Measurements from ENCODE around the gene DIRAS2. TPM values are rescaled to one million over a fixed set of nuclear protein-coding genes. Genes with fewer than 3 reads are reported as not detected.

DIRAS2 gene
- polyA plus RNA-seq (2013): 0.82 and 0.86 TPM in 2 replicates

DNA sequence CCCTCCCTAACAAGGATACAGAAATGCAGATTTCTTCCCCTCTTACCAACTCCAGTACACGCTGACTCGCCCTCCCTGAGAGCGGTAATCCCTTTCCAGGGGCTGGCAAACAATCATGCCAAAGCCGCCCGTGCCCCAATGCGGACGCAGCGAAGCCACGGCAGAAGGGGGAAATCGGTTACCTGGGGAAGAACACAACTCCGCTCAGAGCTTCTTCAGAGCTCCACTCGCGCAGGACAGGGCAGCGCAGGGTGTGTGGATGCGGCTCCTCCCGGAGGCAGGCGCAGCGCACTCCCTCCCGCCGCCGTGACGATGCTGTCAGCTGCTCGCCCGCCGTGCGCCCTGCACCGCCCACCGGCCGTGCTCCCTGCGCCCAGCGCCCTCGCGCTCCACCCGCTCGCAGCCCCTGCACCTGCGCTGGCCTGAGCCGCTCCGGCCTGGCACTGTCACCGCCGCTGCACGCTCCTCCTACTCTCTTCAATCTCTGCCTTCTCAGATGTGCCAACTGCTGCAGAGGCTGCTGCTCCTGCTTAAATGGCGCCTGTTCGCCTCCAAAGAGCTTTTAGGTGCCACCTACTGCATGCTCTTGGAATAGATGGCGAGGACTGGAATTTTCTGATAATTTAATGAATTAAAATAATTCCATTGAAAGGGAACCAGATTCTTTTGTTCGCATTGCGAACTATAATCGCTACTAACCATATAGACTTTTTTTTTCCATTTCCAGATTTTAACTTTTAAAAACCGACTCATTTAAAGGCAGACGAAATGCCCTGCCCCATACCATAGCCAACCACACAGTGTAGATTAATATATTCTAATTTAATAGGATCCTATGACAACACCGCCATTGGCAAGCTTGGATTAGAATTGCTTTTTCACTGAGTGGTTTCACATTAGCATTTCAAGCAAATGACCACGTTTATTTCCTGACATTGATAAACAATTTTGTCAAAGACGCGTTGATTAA, at the start of gene DIRAS2:
TSS of gene DIRAS2 (minus strand) at position 255 of the 970 bp plus-strand sequence. CDS start 28,997 bp downstream, outside the sequence.
- H3K18ac ChIP-seq (ENCODE audit: low read length): no peak within 1 kb of the TSS
- H3K27me3 ChIP-seq (ENCODE audit: insufficient read depth, low read length): no peaks in the 10 kb centered on the region
- DNase-seq: peak; percentile 31 to 56
- no peak within 1 kb of the TSS for H4K12ac ChIP-seq (ENCODE audit: low read depth, low read length)
- peaks cover 3 to 4% of the 10 kb centered on the region in 2 experiments for H3K4me1 ChIP-seq (ENCODE audit: control insufficient read depth in 1 of 2, insufficient read depth in 2 of 2, low read length in 2 of 2)
- no peak within 1 kb of the TSS for H3K4ac ChIP-seq (ENCODE audit: low read depth, low read length)
- peak within 1 kb of the TSS; percentile 70 for H3K4me3 ChIP-seq (ENCODE audit: low read depth, low read length)
- no peak within 1 kb of the TSS for H2AFZ ChIP-seq (ENCODE audit: insufficient read depth, low read length, poor library complexity)
- H3K9me3 ChIP-seq (ENCODE audit: insufficient read depth, low read depth, low read length): peaks cover 3% of the 10 kb centered on the region
- peak within 1 kb of the TSS; percentile 10 for H3K9ac ChIP-seq (ENCODE audit: low read length)
- H3K27ac ChIP-seq (ENCODE audit: low read depth, low read length): no peak within 1 kb of the TSS
- H3K4me2 ChIP-seq (ENCODE audit: low read length): peak within 1 kb of the TSS; percentile 79
- H3K36me3 ChIP-seq (ENCODE audit: control insufficient read depth in 1 of 2, insufficient read depth in 2 of 2, low read length in 2 of 2): no peaks in the 10 kb centered on the region
- H3K79me1 ChIP-seq (ENCODE audit: low read length): no peaks in the 10 kb centered on the region
- H2BK120ac ChIP-seq (ENCODE audit: insufficient read depth, low read length, poor library complexity): no peak within 1 kb of the TSS
- WGBS (ENCODE audit: extremely low coverage, insufficient coverage, insufficient read length): no CpG with 5 or more reads among the region's 53 CpGs
- H4K91ac ChIP-seq (ENCODE audit: low read depth, low read length): no peak within 1 kb of the TSS
- no peak within 1 kb of the TSS for H3K14ac ChIP-seq (ENCODE audit: low read length)
- no peak within 1 kb of the TSS for H3K23ac ChIP-seq (ENCODE audit: low read length)
- H4K8ac ChIP-seq (ENCODE audit: low read depth, low read length): no peak within 1 kb of the TSS
- H2BK5ac ChIP-seq (ENCODE audit: low read depth, low read length, poor library complexity): no peak within 1 kb of the TSS
- H2BK12ac ChIP-seq (ENCODE audit: low read length): no peak within 1 kb of the TSS
- H3K79me2 ChIP-seq (ENCODE audit: control insufficient read depth, insufficient read depth, low read length, poor library complexity): no peaks in the 10 kb centered on the region
- H2AK5ac ChIP-seq (ENCODE audit: low read length): no peak within 1 kb of the TSS

GRCh38 chr9:90684736-90685135, 42.1 kb upstream of the DIRAS2 start:
- no peak overlapping the region for H2AK5ac ChIP-seq (ENCODE audit: low read length)
- no peak overlapping the region for H3K27ac ChIP-seq (ENCODE audit: low read depth, low read length)
- no peak for DNase-seq
- no peaks in the 10 kb centered on the region for H3K79me2 ChIP-seq (ENCODE audit: control insufficient read depth, insufficient read depth, low read length, poor library complexity)
- no peak overlapping the region for H3K4ac ChIP-seq (ENCODE audit: low read depth, low read length)
- WGBS (ENCODE audit: extremely low coverage, insufficient coverage, insufficient read length): no CpG with 5 or more reads among the region's 5 CpGs
- no peak overlapping the region for H4K12ac ChIP-seq (ENCODE audit: low read depth, low read length)
- H2BK120ac ChIP-seq (ENCODE audit: insufficient read depth, low read length, poor library complexity): no peak overlapping the region
- no peak overlapping the region for H3K23ac ChIP-seq (ENCODE audit: low read length)
- no peaks in the 10 kb centered on the region for H3K27me3 ChIP-seq (ENCODE audit: insufficient read depth, low read length)
- no peak overlapping the region for H3K9ac ChIP-seq (ENCODE audit: low read length)
- H3K18ac ChIP-seq (ENCODE audit: low read length): no peak overlapping the region
- no peaks in the 10 kb centered on the region for H3K4me1 ChIP-seq (ENCODE audit: control insufficient read depth in 1 of 2, insufficient read depth in 2 of 2, low read length in 2 of 2)
- no peaks in the 10 kb centered on the region for H3K79me1 ChIP-seq (ENCODE audit: low read length)
- no peak overlapping the region for H2BK12ac ChIP-seq (ENCODE audit: low read length)
- H3K4me3 ChIP-seq (ENCODE audit: low read depth, low read length): no peak overlapping the region
- H4K8ac ChIP-seq (ENCODE audit: low read depth, low read length): no peak overlapping the region
- no peak overlapping the region for H3K4me2 ChIP-seq (ENCODE audit: low read length)
- H2BK5ac ChIP-seq (ENCODE audit: low read depth, low read length, poor library complexity): no peak overlapping the region
- H3K36me3 ChIP-seq (ENCODE audit: control insufficient read depth in 1 of 2, insufficient read depth in 2 of 2, low read length in 2 of 2): peaks cover 0 to 2% of the 10 kb centered on the region in 2 experiments
- H2AFZ ChIP-seq (ENCODE audit: insufficient read depth, low read length, poor library complexity): no peak overlapping the region
- H3K9me3 ChIP-seq (ENCODE audit: insufficient read depth, low read depth, low read length): peaks cover 4% of the 10 kb centered on the region
- H4K91ac ChIP-seq (ENCODE audit: low read depth, low read length): no peak overlapping the region
- no peak overlapping the region for H3K14ac ChIP-seq (ENCODE audit: low read length)

DNA sequence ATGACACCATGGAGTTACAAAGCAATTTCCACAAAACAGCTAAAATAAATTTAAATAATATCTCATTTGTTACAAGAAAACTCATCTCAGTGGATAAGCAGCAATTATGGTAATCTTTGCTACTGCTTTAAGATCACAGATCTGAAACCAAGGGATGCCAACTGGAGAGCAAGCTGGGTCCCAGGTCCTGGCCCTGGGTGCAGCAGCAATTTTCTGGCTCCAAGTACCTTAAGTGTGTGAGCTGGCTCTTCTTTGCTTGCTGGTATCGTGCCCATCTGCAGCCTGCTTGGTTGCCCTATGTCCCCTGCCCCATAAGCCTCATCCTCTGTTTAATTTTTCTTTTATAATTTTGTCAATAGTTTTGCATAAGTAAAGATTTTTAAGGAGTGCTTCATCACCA, 41.5 kb upstream of the DIRAS2 start:
- Histone ChIP-seq H3K9me3 (ENCODE audit: insufficient read depth, low read depth, low read length) (peaks cover 4% of the 10 kb centered on the region), H3K4me2 (ENCODE audit: low read length) (no peak overlapping the region)
- no CpG with 5 or more reads among the region's 1 CpG for WGBS (ENCODE audit: extremely low coverage, insufficient coverage, insufficient read length)

DNA sequence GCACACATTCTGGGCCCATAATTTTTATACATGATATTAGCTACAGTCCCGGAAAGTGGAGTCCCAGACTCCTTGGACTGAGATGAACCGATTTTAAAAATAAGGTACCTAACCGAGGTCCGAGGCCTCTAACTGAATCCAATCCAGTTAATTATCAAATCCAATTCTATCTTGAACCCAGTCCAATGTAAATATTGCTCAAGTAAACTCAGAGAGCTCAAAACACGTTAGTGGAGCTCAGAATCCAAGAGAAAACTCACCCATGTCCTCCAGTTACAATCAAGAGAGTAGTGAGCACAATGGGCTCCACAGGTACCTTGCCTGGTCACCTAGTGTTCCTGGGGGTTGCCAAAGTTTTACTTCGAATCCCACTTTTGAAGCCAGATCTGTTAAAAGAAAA, 37.9 kb upstream of the DIRAS2 start:
- no peaks in the 10 kb centered on the region for H3K9me3 ChIP-seq (ENCODE audit: insufficient read depth, low read depth, low read length)
- H3K36me3 ChIP-seq (ENCODE audit: control insufficient read depth in 1 of 2, insufficient read depth in 2 of 2, low read length in 2 of 2): no peaks in the 10 kb centered on the region
- H3K9ac ChIP-seq (ENCODE audit: low read length): no peak overlapping the region
- H3K27me3 ChIP-seq (ENCODE audit: insufficient read depth, low read length): no peaks in the 10 kb centered on the region
- no peak overlapping the region for H4K91ac ChIP-seq (ENCODE audit: low read depth, low read length)
- no peak for DNase-seq
- H3K79me2 ChIP-seq (ENCODE audit: control insufficient read depth, insufficient read depth, low read length, poor library complexity): no peaks in the 10 kb centered on the region
- no peak overlapping the region for H3K27ac ChIP-seq (ENCODE audit: low read depth, low read length)
- no peak overlapping the region for H3K14ac ChIP-seq (ENCODE audit: low read length)
- H2BK5ac ChIP-seq (ENCODE audit: low read depth, low read length, poor library complexity): no peak overlapping the region
- no CpG with 5 or more reads among the region's 6 CpGs for WGBS (ENCODE audit: extremely low coverage, insufficient coverage, insufficient read length)
- H3K4me1 ChIP-seq (ENCODE audit: control insufficient read depth in 1 of 2, insufficient read depth in 2 of 2, low read length in 2 of 2): no peaks in the 10 kb centered on the region
- H2AFZ ChIP-seq (ENCODE audit: insufficient read depth, low read length, poor library complexity): no peak overlapping the region
- no peak overlapping the region for H3K18ac ChIP-seq (ENCODE audit: low read length)
- H4K8ac ChIP-seq (ENCODE audit: low read depth, low read length): no peak overlapping the region
- H4K12ac ChIP-seq (ENCODE audit: low read depth, low read length): no peak overlapping the region
- no peak overlapping the region for H2AK5ac ChIP-seq (ENCODE audit: low read length)
- H3K79me1 ChIP-seq (ENCODE audit: low read length): no peaks in the 10 kb centered on the region
- H3K4me2 ChIP-seq (ENCODE audit: low read length): no peak overlapping the region
- H2BK12ac ChIP-seq (ENCODE audit: low read length): no peak overlapping the region
- no peak overlapping the region for H2BK120ac ChIP-seq (ENCODE audit: insufficient read depth, low read length, poor library complexity)
- H3K4ac ChIP-seq (ENCODE audit: low read depth, low read length): no peak overlapping the region
- H3K23ac ChIP-seq (ENCODE audit: low read length): no peak overlapping the region
- no peak overlapping the region for H3K4me3 ChIP-seq (ENCODE audit: low read depth, low read length)

More for the DNA sequence above, 41.5 kb upstream of the DIRAS2 start:
- H4K12ac ChIP-seq (ENCODE audit: low read depth, low read length): no peak overlapping the region
- no peak overlapping the region for H3K4ac ChIP-seq (ENCODE audit: low read depth, low read length)
- no peak overlapping the region for H2AFZ ChIP-seq (ENCODE audit: insufficient read depth, low read length, poor library complexity)
- H3K36me3 ChIP-seq (ENCODE audit: control insufficient read depth in 1 of 2, insufficient read depth in 2 of 2, low read length in 2 of 2): peaks cover 0 to 2% of the 10 kb centered on the region in 2 experiments
- H3K79me2 ChIP-seq (ENCODE audit: control insufficient read depth, insufficient read depth, low read length, poor library complexity): no peaks in the 10 kb centered on the region
- no peak overlapping the region for H4K8ac ChIP-seq (ENCODE audit: low read depth, low read length)
- no peak for DNase-seq
- H3K23ac ChIP-seq (ENCODE audit: low read length): no peak overlapping the region
- H3K9ac ChIP-seq (ENCODE audit: low read length): peak overlapping the region; percentile 40
- H3K14ac ChIP-seq (ENCODE audit: low read length): no peak overlapping the region
- no peak overlapping the region for H3K27ac ChIP-seq (ENCODE audit: low read depth, low read length)
- H3K79me1 ChIP-seq (ENCODE audit: low read length): no peaks in the 10 kb centered on the region
- H2BK12ac ChIP-seq (ENCODE audit: low read length): no peak overlapping the region
- H3K18ac ChIP-seq (ENCODE audit: low read length): no peak overlapping the region
- H2BK5ac ChIP-seq (ENCODE audit: low read depth, low read length, poor library complexity): no peak overlapping the region
- no peak overlapping the region for H4K91ac ChIP-seq (ENCODE audit: low read depth, low read length)
- no peaks in the 10 kb centered on the region for H3K27me3 ChIP-seq (ENCODE audit: insufficient read depth, low read length)
- H2AK5ac ChIP-seq (ENCODE audit: low read length): no peak overlapping the region
- H2BK120ac ChIP-seq (ENCODE audit: insufficient read depth, low read length, poor library complexity): no peak overlapping the region
- no peaks in the 10 kb centered on the region for H3K4me1 ChIP-seq (ENCODE audit: control insufficient read depth in 1 of 2, insufficient read depth in 2 of 2, low read length in 2 of 2)
- no peak overlapping the region for H3K4me3 ChIP-seq (ENCODE audit: low read depth, low read length)
